Measurements from ENCODE around the gene CD34. TPM values are rescaled to one million over a fixed set of nuclear protein-coding genes. Genes with fewer than 3 reads are reported as not detected.

CD34 gene
- 0.01 TPM in 1 of 5 replicates, not detected in the others for total RNA-seq (2022; extraction: Qiagen RNA extraction; ENCODE audit: low read depth)

GRCh38 chr1:207910591-207911354, at the start of gene CD34:
TSS of gene CD34 (minus strand) at chr1:207911125. CDS start at chr1:207911080, 45 bp downstream.

Other genes with a start within 250 kb of the CD34 start
- 93.1 to 141 TPM (median 110 TPM) in 5 replicates for gene CD46, start 159.1 kb downstream of the CD34 start, total RNA-seq (2022; extraction: Qiagen RNA extraction; ENCODE audit: low read depth)